MM.1S (cell line): ENCODE results near the gene LAMB3.

Experiments
- DNase-seq: peaks from one replicate; pipeline ENCODE4 v3.0.0-alpha.2; 2015
- H2AFZ ChIP-seq: fragments of 300-600 bp; sonication (generic); 2 replicates; pipeline ENCODE4 v1.6.0; 2016; ENCODE audit warnings: antibody characterized with exemption, low read length
- H3F3A ChIP-seq: fragments of 300-600 bp; sonication (generic); 2 replicates; pipeline ENCODE4 v1.6.1; 2016; ENCODE audit warnings: mild to moderate bottlenecking, antibody characterized with exemption, low read length, moderate library complexity, mixed read lengths; ENCODE audit not compliant: insufficient read depth
- H3K27ac ChIP-seq: fragments of 300-600 bp; sonication (generic); 2 replicates; pipeline ENCODE4 v1.5.1; 2016; ENCODE audit warnings: mild to moderate bottlenecking, low read length
- H3K27me3 ChIP-seq: fragments of 300-600 bp; sonication (generic); replicated peaks from 2 replicates; pipeline ENCODE4 v1.6.0; 2016; ENCODE audit warnings: low read length; ENCODE audit not compliant: insufficient read depth
- H3K36me3 ChIP-seq: fragments of 300-600 bp; sonication (generic); replicated peaks from 2 replicates; pipeline ENCODE4 v1.6.1; 2016; ENCODE audit warnings: mild to moderate bottlenecking, low read length, mixed read lengths; ENCODE audit not compliant: insufficient read depth
- H3K4me1 ChIP-seq: fragments of 300-600 bp; sonication (generic); 2 replicates; pipeline ENCODE4 v1.6.1; 2016; ENCODE audit warnings: low read length, mixed read lengths
- H3K4me2 ChIP-seq: fragments of 300-600 bp; sonication (generic); 2 replicates; pipeline ENCODE4 v1.6.0; 2016; ENCODE audit warnings: low read depth, low read length
- H3K4me3 ChIP-seq: fragments of 300-600 bp; sonication (generic); 2 replicates; pipeline ENCODE4 v1.5.1; 2016; ENCODE audit warnings: low read length, mixed read lengths
- H3K79me2 ChIP-seq: fragments of 300-600 bp; sonication (generic); 2 replicates; pipeline ENCODE4 v1.6.1; 2016; ENCODE audit warnings: mixed run types, low read length, mixed read lengths
- H3K9ac ChIP-seq: fragments of 300-600 bp; sonication (generic); 2 replicates; pipeline ENCODE4 v1.6.1; 2016; ENCODE audit warnings: low read length, mixed read lengths
- H3K9me2 ChIP-seq: fragments of 300-600 bp; sonication (generic); replicated peaks from 2 replicates; pipeline ENCODE4 v1.6.1; 2016; ENCODE audit warnings: mild to moderate bottlenecking, low read length, mixed read lengths; ENCODE audit not compliant: insufficient read depth
- H3K9me3 ChIP-seq: fragments of 300-600 bp; sonication (generic); replicated peaks from 2 replicates; pipeline ENCODE4 v1.6.1; 2016; ENCODE audit warnings: mild to moderate bottlenecking, low read length, mixed read lengths; ENCODE audit not compliant: insufficient read depth
- H4K20me1 ChIP-seq: fragments of 300-600 bp; sonication (generic); 2 replicates; pipeline ENCODE4 v1.6.1; 2016; ENCODE audit warnings: mild to moderate bottlenecking, low read length, moderate library complexity, mixed read lengths; ENCODE audit not compliant: insufficient read depth
- EZH2 ChIP-seq: fragments of 300-600 bp; sonication (generic); optimal IDR thresholded peaks from 2 replicates; pipeline ENCODE3; 2017; ENCODE audit warnings: low read depth, mild to moderate bottlenecking, antibody characterized with exemption, low read length, mixed read lengths
- EZH2phosphoT487 ChIP-seq: fragments of 300-600 bp; sonication (generic); IDR thresholded peaks from 2 replicates; pipeline ENCODE4 v1.6.1; 2018; ENCODE audit warnings: antibody characterized with exemption, low read length
- TF ChIP-seq, protein P1 (sequence below): fragments of 300-600 bp; sonication (generic); IDR thresholded peaks from 2 replicates; pipeline ENCODE4 v1.5.1; 2016; ENCODE audit warnings: antibody characterized with exemption, low read length, mixed read lengths

Gene LAMB3

DNA sequence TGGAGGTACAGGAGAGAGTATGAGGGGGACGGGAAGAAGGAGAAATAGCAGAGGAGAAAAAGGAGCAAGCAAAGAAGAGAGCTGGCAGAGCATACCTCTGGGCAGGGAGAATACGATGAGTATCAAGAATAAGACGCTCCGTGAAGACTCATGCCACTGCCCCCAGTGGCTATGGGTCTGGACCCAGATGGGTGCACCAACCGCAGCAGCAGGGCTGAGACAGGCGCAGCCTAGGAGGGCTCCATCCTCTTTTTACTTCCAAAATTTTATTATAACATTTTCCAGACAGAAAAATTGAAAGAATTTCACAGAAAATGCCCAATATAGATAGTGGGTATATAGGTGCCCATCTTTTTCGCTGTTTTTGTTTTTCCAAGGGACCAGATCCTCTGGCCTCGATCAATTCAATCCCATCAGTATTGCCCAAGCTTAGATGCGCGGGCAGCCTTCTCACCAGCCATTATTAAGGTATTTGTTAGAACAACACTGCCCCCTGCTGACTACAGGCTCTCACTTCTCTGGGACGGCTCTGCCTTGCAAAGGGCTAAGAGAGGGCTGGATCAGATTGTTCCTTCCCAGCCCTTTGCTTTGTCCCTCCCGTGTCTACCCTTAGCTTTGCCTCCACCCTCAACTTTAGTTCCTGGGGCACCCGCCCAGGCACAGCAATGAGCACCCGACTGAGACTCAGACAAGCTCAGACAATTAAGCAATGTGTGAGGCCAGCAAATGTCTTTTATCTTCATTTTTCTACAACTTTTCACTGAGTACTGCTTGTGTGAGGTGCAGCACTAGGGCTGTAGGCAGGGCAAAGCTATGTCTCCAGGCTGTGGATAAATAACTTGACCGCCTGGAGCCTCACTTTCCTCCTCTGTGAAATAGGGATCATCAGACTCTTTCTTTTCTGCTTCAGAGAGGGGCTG lies 86.2 kb downstream of the LAMB3 start:
- no peaks in the 10 kb centered on the region for H3K36me3 ChIP-seq
- peak; percentile 88 for DNase-seq
- H3K4me1 ChIP-seq = peaks cover 11% of the 10 kb centered on the region
- H3K79me2 ChIP-seq = no peaks in the 10 kb centered on the region
- H3K27ac ChIP-seq = no peak overlapping the region
- 0 out of 2 replicates have a peak overlapping the region, but pooled peaks have one; percentile 28 for H2AFZ ChIP-seq
- TF ChIP-seq EZH2phosphoT487 (no peak), EZH2 (no peak)
- TF ChIP-seq, protein P1, sequence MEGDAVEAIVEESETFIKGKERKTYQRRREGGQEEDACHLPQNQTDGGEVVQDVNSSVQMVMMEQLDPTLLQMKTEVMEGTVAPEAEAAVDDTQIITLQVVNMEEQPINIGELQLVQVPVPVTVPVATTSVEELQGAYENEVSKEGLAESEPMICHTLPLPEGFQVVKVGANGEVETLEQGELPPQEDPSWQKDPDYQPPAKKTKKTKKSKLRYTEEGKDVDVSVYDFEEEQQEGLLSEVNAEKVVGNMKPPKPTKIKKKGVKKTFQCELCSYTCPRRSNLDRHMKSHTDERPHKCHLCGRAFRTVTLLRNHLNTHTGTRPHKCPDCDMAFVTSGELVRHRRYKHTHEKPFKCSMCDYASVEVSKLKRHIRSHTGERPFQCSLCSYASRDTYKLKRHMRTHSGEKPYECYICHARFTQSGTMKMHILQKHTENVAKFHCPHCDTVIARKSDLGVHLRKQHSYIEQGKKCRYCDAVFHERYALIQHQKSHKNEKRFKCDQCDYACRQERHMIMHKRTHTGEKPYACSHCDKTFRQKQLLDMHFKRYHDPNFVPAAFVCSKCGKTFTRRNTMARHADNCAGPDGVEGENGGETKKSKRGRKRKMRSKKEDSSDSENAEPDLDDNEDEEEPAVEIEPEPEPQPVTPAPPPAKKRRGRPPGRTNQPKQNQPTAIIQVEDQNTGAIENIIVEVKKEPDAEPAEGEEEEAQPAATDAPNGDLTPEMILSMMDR = peak; percentile 96
- H4K20me1 ChIP-seq = no peaks in the 10 kb centered on the region
- H3K4me3 ChIP-seq = no peak overlapping the region
- H3K9me3 ChIP-seq = no peaks in the 10 kb centered on the region
- H3K9ac ChIP-seq = no peak overlapping the region
- no peaks in the 10 kb centered on the region for H3K9me2 ChIP-seq
- H3K27me3 ChIP-seq = no peaks in the 10 kb centered on the region
- peak overlapping the region; percentile 23; the same call in 1 of the 2 replicates for H3K4me2 ChIP-seq
- no peaks in the 10 kb centered on the region for H3F3A ChIP-seq
